ENCODE measurements around the gene PDLIM1.

Gene PDLIM1

DNA sequence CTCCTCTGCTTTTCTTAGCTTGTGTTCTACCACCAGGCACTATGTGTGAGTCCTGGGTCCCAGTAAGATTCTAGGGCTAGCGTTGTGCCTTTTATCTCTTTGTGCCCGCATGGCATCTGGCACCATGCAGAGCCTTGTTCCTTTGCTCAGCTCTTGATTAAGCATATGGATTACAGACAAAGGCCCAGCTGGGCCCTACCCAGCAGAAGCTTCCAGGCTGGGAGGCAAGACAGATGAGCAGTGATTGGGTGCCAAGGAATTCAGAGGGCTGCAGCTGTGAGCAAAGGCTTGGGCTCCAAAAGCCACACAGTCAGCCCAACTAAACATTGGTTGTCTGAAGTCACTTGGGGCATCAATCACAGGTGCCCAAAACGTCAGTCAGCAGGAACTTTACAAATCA lies 94.8 kb downstream of the PDLIM1 start:
- no peak for DNase-seq

DNA sequence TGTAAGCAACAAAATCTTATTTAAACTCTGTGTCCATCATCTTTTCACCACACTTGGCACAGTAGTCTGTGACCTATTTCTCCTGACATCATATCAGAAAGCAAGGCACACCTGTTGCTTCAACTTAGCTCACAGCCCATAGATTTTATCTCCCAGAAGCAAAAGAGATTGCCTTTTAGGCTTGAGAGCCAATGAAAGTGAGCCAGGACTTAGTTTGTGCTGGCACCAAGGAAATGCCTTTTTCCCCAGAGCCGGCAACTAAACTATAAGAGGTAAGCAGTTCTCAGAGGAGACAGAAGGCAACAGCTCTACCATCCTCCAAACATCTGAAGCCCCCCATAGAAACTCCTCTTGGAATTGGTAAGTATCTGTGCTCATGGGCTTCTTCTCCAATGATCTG lies 96.9 kb downstream of the PDLIM1 start, which contains the start of gene ACSM6:
Gene ACSM6, plus strand, starts transcription at position 295 of the 400 bp plus-strand sequence. CDS start 248 bp downstream, outside the sequence.
- DNase-seq = no peak

DNA sequence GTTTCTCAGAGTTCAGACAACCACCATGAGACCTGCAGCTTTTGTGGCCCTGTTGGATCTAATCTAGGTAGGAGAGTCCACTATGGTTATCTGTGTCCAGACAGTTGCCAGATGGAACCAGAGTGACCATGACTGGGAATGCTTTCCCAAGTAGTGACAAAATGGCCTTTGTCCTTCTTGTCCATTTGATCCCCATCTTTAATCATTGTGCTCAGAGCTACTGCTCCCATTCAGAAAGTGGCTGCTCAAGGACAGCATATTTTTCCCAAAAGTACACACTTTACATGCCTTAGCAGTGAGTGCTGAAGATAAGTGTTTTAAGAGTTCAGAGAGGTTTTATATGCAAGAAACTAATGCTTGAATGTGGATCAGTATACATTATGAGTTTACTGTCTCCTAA lies 102.2 kb downstream of the PDLIM1 start:
- no peak for DNase-seq

DNA sequence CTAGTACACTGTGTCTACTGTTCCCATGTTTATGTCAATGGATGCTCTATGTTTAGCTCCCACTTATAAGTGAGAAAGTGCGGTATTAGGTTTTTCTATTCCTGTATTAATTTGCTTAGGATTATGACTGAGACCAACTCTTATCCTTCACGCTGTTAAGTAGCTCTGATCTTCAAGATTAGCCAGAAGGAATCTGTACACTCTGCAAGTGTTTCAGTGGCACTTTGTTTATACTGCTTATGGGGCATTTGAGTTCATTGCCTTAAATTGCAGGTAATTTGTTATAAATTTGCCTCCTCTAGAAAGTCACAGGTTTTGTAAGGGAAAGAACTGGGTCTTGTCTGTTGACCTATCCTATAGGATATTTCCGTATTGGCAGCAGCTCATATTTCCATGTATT lies 103.2 kb downstream of the PDLIM1 start:
- DNase-seq = no peak
